Activated CD8-positive, alpha-beta T cell treated with anti-CD3 and anti-CD28 coated beads for 36 hours (primary cell): ENCODE measurements around the gene DNAJC16. TPM values are rescaled to one million over a fixed set of nuclear protein-coding genes. Genes with fewer than 3 reads are reported as not detected.

ENCODE experiments used
- ATAC-seq: fragments of 200-7000 bp; cut with Tn5 transposase; one replicate; pipeline ENCODE4 v1.10.0; 2021; ENCODE audit warnings: mild to moderate bottlenecking, moderate library complexity
- CTCF ChIA-PET: fragments of 350-600 bp; sonication (Branson Sonifier 250); formaldehyde crosslinking; loops from one replicate; lab custom pipeline; 2021; ENCODE audit warnings: antibody characterized with exemption; lab: Charles Lee
- POLR2A ChIA-PET: fragments of 350-600 bp; sonication (Branson Sonifier 250); formaldehyde crosslinking; loops from one replicate; lab custom pipeline; 2021; ENCODE audit warnings: antibody characterized with exemption; lab: Charles Lee
- DNase-seq: peaks from one replicate; pipeline ENCODE4 v3.0.0-alpha.2; 2020
- H3K27ac Mint-ChIP-seq: one replicate; pipeline ENCODE4 v1.8.0; 2021; ENCODE audit warnings: mild to moderate bottlenecking, mixed read lengths
- H3K27me3 Mint-ChIP-seq: one replicate; pipeline ENCODE4 v1.8.0; 2021; ENCODE audit warnings: mixed read lengths
- H3K36me3 Mint-ChIP-seq: one replicate; pipeline ENCODE4 v1.8.0; 2021; ENCODE audit warnings: low read depth, mixed read lengths
- H3K4me1 Mint-ChIP-seq: one replicate; pipeline ENCODE4 v1.8.0; 2021; ENCODE audit warnings: low read depth, mixed read lengths
- H3K4me3 Mint-ChIP-seq: one replicate; pipeline ENCODE4 v1.8.0; 2021; ENCODE audit warnings: mild to moderate bottlenecking, moderate library complexity, mixed read lengths
- H3K9me3 Mint-ChIP-seq: one replicate; pipeline ENCODE4 v1.8.0; 2021; ENCODE audit warnings: mixed read lengths
- CTCF ChIP-seq: fragments of 200-600 bp; IDR thresholded peaks from one replicate; pipeline ENCODE4 v1.8.0; 2022; ENCODE audit warnings: antibody characterized with exemption, mild to moderate bottlenecking
- intact Hi-C: fragments of 100-400 bp; cut with micrococcal nuclease; formaldehyde crosslinking; loops from one replicate; pipeline ENCODE4 v1.10.0; 2022
- total RNA-seq, 2 experiments: library from RNA; stranded (reverse); gene quantifications; one replicate each; pipeline ENCODE4 v1.2.3, GENCODE V29; 2021

Gene DNAJC16
- total RNA-seq, 2 experiments from 2014 or later, result 10.0 to 13.0 TPM

- no peak for ATAC-seq
- Mint-ChIP-seq H3K4me1 (peaks cover 66% of the 10 kb centered on the region), H3K36me3 (peaks cover 43% of the 10 kb centered on the region), H3K27me3 (no peaks in the 10 kb centered on the region), H3K4me3 (no peak overlapping the region), H3K9me3 (no peaks in the 10 kb centered on the region), H3K27ac (no peak overlapping the region)
- POLR2A ChIA-PET, result interaction anchor here (1.0 to 1.4 kb wide), 3 partner anchors 12 to 75 kb away, joined by 3 to 6 read pairs (median 4); no protein-coding TSS in a partner anchor
- DNase-seq, result no peak
- CTCF ChIA-PET, result interaction anchor here (1.2 kb wide), 1 partner anchor 26 kb away, joined by 3 read pairs; no protein-coding TSS in a partner anchor
- intact Hi-C loops, result no loop called here
- TF ChIP-seq CTCF, result no peak
These were observed 95.3 kb downstream of the DNAJC16 start for GRCh38 chr1:15621975-15622374.

- H3K27me3 Mint-ChIP-seq, result no peaks in the 10 kb centered on the region
- intact Hi-C loops, result no loop called here
- ChIA-PET CTCF (no interaction called here), POLR2A (interaction anchor here (1.0 to 1.4 kb wide), 3 partner anchors 11 to 74 kb away, joined by 3 to 6 read pairs (median 4); no protein-coding TSS in a partner anchor)
- no peak for TF ChIP-seq CTCF
- H3K4me1 Mint-ChIP-seq, result peaks cover 73% of the 10 kb centered on the region
- H3K27ac Mint-ChIP-seq, result peak overlapping the region; percentile 47
- DNase-seq, result no peak
- H3K9me3 Mint-ChIP-seq, result no peaks in the 10 kb centered on the region
- no peak overlapping the region for H3K4me3 Mint-ChIP-seq
- H3K36me3 Mint-ChIP-seq, result peaks cover 49% of the 10 kb centered on the region
- no peak for ATAC-seq
These were observed 96.2 kb downstream of the DNAJC16 start for GRCh38 chr1:15622712-15623373.

GRCh38 chr1:15623435-15623834, 96.8 kb downstream of the DNAJC16 start:
- H3K4me1 Mint-ChIP-seq, result peaks cover 75% of the 10 kb centered on the region
- ATAC-seq (no peak), DNase-seq (no peak)
- H3K4me3 Mint-ChIP-seq, result no peak overlapping the region
- H3K9me3 Mint-ChIP-seq, result no peaks in the 10 kb centered on the region
- ChIA-PET CTCF (no interaction called here), POLR2A (no interaction called here)
- intact Hi-C loops, result no loop called here
- no peak for TF ChIP-seq CTCF
- H3K27me3 Mint-ChIP-seq, result no peaks in the 10 kb centered on the region
- H3K36me3 Mint-ChIP-seq, result peaks cover 47% of the 10 kb centered on the region
- no peak overlapping the region for H3K27ac Mint-ChIP-seq

- TF ChIP-seq CTCF, result no peak
- ChIA-PET CTCF (no interaction called here), POLR2A (no interaction called here)
- peaks cover 42% of the 10 kb centered on the region for H3K36me3 Mint-ChIP-seq
- H3K4me3 Mint-ChIP-seq, result no peak overlapping the region
- peaks cover 69% of the 10 kb centered on the region for H3K4me1 Mint-ChIP-seq
- H3K9me3 Mint-ChIP-seq, result no peaks in the 10 kb centered on the region
- H3K27ac Mint-ChIP-seq, result peak overlapping the region; percentile 50
- no peak for ATAC-seq
- intact Hi-C loops, result no loop called here
- no peaks in the 10 kb centered on the region for H3K27me3 Mint-ChIP-seq
- no peak for DNase-seq
These were observed 97.6 kb downstream of the DNAJC16 start for GRCh38 chr1:15624133-15624714.
